ENCODE results near the gene TNFRSF1A.

The TNFRSF1A gene

DNA sequence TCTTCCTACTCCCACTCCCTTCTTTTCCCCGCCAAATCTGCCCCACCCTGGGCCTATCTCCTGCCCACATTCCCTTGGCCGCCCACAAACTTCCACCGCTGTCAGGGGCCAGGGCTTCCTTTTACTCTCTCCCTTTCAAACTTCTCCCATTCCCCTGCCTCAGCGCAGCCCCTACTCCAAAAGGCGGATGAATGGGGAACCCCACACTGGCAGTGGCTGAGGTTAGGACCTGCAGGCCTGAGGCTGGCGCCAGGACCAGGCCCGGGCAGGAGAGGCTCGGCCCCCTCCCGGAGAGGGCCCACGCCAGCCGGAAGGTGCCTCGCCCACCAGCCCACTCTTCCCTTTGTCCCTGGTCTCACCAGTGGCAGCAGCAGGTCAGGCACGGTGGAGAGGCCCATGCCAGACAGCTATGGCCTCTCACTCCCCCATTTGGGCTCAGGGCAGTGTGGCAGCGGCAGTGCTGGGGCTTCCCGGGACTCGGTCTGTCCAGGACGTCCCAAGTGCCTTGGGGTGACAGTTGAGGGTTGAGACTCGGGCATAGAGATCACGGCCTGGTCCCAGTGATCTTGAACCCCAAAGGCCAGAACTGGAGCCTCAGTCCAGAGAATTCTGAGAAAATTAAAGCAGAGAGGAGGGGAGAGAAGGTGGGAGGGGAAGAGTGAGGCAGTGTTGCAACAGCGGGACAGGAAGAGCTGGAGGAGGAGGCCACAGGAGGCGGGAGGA, at the start of gene TNFRSF1A:
TNFRSF1A (minus strand) TSS at position 660 of the 723 bp plus-strand sequence; CDS start at position 398, 262 bp downstream.
- Histone ChIP-seq H3K4me1 (ENCODE audit: control insufficient read depth, insufficient read depth, low read length) (peaks cover 38% of the 10 kb centered on the region), H3K9ac (ENCODE audit: low read length) (peak within 1 kb of the TSS; percentile 99), H3K27ac (ENCODE audit: low read depth, low read length) (peak within 1 kb of the TSS; percentile 98), H3K36me3 (ENCODE audit: control insufficient read depth, insufficient read depth, low read length) (peaks cover 7% of the 10 kb centered on the region), H3K4me3 (ENCODE audit: low read length) (peak within 1 kb of the TSS; percentile 94), H3K27me3 (ENCODE audit: control insufficient read depth, insufficient read depth, low read length) (no peaks in the 10 kb centered on the region)

DNA sequence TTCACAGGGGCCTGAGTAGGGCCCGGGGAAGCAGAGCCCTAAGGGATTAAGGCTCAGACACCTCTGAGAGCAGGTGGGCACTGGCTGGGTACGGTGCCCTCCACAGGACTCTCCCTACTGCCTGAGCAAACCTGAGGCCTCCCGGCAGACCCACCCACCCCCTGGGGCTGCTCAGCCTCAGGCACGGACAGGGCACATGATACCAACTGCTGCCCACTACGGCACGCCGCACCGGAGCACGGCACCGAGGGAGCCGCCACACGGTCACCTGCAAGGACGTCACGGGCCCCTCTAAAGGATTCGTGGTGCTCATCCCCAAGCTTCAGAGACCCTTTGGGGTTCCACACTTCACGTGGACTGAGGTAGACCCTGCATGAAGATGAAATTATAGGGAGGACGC, 49.1 kb upstream of the TNFRSF1A start:
- H3K4me1 ChIP-seq (ENCODE audit: control insufficient read depth, insufficient read depth, low read length), result peaks cover 25% of the 10 kb centered on the region
- H3K4me3 ChIP-seq (ENCODE audit: low read length), result no peak overlapping the region
- peak overlapping the region; percentile 88 for H3K27ac ChIP-seq (ENCODE audit: low read depth, low read length)
- H3K36me3 ChIP-seq (ENCODE audit: control insufficient read depth, insufficient read depth, low read length), result peaks cover 6% of the 10 kb centered on the region
- no peaks in the 10 kb centered on the region for H3K27me3 ChIP-seq (ENCODE audit: control insufficient read depth, insufficient read depth, low read length)
- H3K9ac ChIP-seq (ENCODE audit: low read length), result no peak overlapping the region

DNA sequence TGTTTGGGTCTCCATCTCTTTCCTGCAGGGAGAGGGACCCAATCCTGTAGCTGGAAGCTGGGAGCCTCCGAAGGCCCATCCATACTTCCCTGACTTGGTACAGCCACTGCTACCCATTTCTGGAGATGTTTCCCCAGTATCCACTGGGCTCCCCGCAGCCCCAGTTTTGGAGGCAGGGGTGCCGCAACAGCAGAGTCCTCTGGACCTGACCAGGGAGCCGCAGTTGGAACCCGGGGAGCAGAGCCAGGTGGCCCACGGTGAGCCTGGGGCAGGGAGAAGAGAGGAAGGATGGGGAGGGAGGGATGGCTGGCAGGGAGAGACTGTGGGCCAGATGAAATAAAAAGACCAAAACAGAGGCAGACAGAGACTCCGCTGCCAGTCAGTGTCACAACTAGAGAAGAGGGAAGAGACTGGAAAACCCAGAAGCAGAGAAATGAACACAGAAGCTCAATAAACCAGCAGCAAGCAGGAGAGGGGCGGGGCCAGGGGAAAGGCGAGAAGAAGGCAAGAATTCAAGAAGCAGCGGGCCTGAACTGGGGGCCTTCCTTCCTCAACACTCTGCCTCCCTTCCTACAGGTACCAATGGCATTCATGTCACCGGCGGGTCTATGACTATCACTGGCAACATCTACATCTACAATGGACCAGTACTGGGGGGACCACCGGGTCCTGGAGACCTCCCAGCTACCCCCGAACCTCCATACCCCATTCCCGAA, 48.4 kb upstream of the TNFRSF1A start:
- Histone ChIP-seq H3K4me3 (ENCODE audit: low read length) (no peak overlapping the region), H3K36me3 (ENCODE audit: control insufficient read depth, insufficient read depth, low read length) (peaks cover 6% of the 10 kb centered on the region), H3K4me1 (ENCODE audit: control insufficient read depth, insufficient read depth, low read length) (peaks cover 28% of the 10 kb centered on the region), H3K9ac (ENCODE audit: low read length) (no peak overlapping the region), H3K27ac (ENCODE audit: low read depth, low read length) (peak overlapping the region; percentile 88), H3K27me3 (ENCODE audit: control insufficient read depth, insufficient read depth, low read length) (no peaks in the 10 kb centered on the region)

DNA sequence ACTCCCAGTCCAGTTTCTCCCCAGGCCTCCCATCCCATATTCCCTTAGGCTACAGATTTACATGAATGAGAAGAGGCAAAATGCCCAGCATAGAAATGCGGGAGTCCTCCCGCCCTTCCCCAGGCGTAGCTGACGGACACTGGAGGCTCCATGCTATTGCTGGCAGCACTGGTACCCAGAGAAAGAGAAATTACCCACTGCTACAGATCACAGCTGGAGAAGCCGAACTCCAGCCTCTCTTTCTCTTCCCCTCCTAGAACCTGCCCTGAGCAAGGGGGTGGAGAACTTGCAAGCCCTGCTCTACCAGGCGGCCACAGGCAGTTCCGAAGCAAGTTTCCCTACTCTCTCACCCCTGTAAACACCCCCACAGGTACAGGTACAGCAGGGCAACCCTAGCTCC, 45.7 kb upstream of the TNFRSF1A start:
- no peak overlapping the region for H3K4me3 ChIP-seq (ENCODE audit: low read length)
- no peak overlapping the region for H3K9ac ChIP-seq (ENCODE audit: low read length)
- H3K4me1 ChIP-seq (ENCODE audit: control insufficient read depth, insufficient read depth, low read length), result peaks cover 45% of the 10 kb centered on the region
- peak overlapping the region; percentile 50 for H3K27ac ChIP-seq (ENCODE audit: low read depth, low read length)
- H3K36me3 ChIP-seq (ENCODE audit: control insufficient read depth, insufficient read depth, low read length), result peaks cover 6% of the 10 kb centered on the region
- no peaks in the 10 kb centered on the region for H3K27me3 ChIP-seq (ENCODE audit: control insufficient read depth, insufficient read depth, low read length)

DNA sequence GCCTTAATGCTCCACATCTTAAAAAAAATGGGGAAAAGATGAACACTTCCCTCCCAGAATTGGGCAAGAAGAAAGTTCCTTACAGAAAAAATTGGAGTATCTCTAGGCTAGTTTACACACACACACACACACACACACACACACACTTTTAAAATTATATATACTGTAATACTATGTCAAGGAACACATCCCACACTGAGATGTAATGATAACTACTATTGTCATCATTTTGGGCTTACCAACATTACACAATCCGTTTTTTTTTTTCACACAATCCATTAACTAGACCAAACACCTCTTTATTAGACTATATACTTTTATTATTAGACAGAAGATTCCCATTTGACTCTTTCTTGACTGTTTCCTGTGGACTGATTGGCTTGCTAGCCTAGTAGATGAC, 44.6 kb upstream of the TNFRSF1A start:
- Histone ChIP-seq H3K36me3 (ENCODE audit: control insufficient read depth, insufficient read depth, low read length) (peaks cover 6% of the 10 kb centered on the region), H3K9ac (ENCODE audit: low read length) (no peak overlapping the region), H3K27ac (ENCODE audit: low read depth, low read length) (peak overlapping the region; percentile 11), H3K4me1 (ENCODE audit: control insufficient read depth, insufficient read depth, low read length) (peaks cover 35% of the 10 kb centered on the region), H3K4me3 (ENCODE audit: low read length) (no peak overlapping the region), H3K27me3 (ENCODE audit: control insufficient read depth, insufficient read depth, low read length) (no peaks in the 10 kb centered on the region)

DNA sequence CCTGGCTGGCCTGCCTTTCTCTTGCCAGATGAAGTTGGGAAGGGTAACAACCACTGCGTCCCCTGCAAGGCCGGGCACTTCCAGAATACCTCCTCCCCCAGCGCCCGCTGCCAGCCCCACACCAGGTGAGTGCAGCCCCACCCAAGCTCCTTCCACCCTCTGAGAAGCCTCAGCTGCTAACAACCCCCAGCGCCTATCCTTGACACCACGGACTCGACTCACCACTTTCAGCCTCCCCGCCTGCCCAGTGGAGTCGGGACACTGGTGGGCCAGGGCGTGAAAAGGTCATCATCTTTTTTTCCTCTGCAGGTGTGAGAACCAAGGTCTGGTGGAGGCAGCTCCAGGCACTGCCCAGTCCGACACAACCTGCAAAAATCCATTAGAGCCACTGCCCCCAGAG, 44.2 kb upstream of the TNFRSF1A start:
- Histone ChIP-seq H3K36me3 (ENCODE audit: control insufficient read depth, insufficient read depth, low read length) (peaks cover 6% of the 10 kb centered on the region), H3K4me1 (ENCODE audit: control insufficient read depth, insufficient read depth, low read length) (peaks cover 35% of the 10 kb centered on the region), H3K27ac (ENCODE audit: low read depth, low read length) (peak overlapping the region; percentile 46), H3K9ac (ENCODE audit: low read length) (no peak overlapping the region), H3K4me3 (ENCODE audit: low read length) (no peak overlapping the region), H3K27me3 (ENCODE audit: control insufficient read depth, insufficient read depth, low read length) (no peaks in the 10 kb centered on the region)

DNA sequence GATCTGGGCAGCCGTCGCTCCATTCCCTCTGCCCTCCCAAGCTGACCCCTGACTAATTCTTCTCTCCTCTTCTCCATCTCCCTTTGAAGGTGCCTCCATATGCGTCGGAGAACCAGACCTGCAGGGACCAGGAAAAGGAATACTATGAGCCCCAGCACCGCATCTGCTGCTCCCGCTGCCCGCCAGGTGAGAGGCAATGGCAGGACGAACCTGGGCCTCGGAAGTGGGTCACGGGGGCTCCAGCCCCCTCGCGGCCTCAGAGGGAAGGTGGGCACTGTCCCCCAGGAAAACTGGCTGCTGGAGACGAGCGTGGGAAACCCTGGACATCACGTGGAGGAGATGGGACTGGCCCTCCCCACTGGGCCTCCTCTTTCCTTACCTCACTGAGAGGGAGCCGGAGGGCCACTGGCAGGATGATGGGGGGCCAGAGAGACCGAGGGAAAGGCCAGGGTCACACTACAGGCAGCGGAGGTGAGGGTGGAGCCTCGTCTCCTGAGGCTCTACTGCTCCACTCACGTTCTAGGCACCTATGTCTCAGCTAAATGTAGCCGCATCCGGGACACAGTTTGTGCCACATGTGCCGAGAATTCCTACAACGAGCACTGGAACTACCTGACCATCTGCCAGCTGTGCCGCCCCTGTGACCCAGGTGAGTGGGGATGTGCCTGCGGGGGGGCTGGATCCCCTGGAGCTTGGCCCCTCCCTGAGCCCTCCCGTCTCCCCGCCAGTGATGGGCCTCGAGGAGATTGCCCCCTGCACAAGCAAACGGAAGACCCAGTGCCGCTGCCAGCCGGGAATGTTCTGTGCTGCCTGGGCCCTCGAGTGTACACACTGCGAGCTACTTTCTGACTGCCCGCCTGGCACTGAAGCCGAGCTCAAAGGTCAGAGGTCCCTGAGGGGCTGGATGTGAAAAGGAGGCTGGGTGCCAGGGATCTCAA, 42.9 kb upstream of the TNFRSF1A start:
- H3K4me3 ChIP-seq (ENCODE audit: low read length), result peak overlapping the region; percentile 91
- peaks cover 6% of the 10 kb centered on the region for H3K36me3 ChIP-seq (ENCODE audit: control insufficient read depth, insufficient read depth, low read length)
- H3K27me3 ChIP-seq (ENCODE audit: control insufficient read depth, insufficient read depth, low read length), result no peaks in the 10 kb centered on the region
- H3K9ac ChIP-seq (ENCODE audit: low read length), result peak overlapping the region; percentile 84
- H3K4me1 ChIP-seq (ENCODE audit: control insufficient read depth, insufficient read depth, low read length), result peaks cover 33% of the 10 kb centered on the region
- peak overlapping the region; percentile 98 for H3K27ac ChIP-seq (ENCODE audit: low read depth, low read length)

DNA sequence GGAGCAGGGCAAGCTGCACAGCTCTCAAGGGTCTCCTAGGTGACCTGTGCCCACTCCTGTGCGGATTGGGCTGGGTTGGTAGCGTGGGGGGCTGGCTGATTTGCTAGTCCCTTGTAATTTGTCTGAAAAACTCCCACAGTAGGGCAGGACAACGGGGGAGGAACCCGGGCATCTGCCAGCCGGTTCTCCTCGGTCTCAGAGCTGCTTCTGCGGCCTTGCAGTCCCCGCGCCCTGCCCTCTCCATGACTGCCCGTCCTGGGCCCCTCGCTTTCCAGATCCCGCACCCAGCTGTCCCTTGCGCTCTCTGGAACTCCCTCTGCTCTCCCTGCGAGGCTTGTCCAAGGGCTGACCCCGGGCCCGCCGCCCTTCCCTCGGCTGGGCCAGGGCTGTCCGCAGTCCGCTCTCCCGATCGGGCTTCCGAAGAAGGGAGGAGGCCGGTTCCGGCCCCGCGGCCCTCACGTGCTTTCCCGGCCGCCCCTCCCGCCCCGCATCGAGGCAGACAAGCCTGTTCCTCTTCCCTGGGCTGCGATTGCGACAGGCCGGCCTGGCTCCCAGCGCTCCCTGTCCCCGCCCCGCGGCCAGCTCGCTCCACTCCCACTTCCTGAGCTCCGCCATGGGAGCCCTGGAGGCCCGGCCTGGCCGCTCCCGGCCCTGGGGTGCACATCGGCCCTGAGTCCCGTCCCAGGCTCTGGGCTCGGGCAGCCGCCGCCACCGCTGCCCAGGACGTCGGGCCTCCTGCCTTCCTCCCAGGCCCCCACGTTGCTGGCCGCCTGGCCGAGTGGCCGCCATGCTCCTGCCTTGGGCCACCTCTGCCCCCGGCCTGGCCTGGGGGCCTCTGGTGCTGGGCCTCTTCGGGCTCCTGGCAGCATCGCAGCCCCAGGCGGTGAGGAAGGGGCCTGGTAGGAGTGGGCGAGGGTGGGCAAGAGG, 42.0 kb upstream of the TNFRSF1A start, which contains the start of gene LTBR:
LTBR (plus strand) TSS at position 591 of the 927 bp plus-strand sequence; CDS start at position 788, 197 bp downstream.
- Histone ChIP-seq H3K9ac (ENCODE audit: low read length) (peak within 1 kb of the TSS; percentile 84), H3K36me3 (ENCODE audit: control insufficient read depth, insufficient read depth, low read length) (peaks cover 6% of the 10 kb centered on the region), H3K4me3 (ENCODE audit: low read length) (peak within 1 kb of the TSS; percentile 91), H3K4me1 (ENCODE audit: control insufficient read depth, insufficient read depth, low read length) (peaks cover 38% of the 10 kb centered on the region), H3K27me3 (ENCODE audit: control insufficient read depth, insufficient read depth, low read length) (no peaks in the 10 kb centered on the region), H3K27ac (ENCODE audit: low read depth, low read length) (peak within 1 kb of the TSS; percentile 98)

DNA sequence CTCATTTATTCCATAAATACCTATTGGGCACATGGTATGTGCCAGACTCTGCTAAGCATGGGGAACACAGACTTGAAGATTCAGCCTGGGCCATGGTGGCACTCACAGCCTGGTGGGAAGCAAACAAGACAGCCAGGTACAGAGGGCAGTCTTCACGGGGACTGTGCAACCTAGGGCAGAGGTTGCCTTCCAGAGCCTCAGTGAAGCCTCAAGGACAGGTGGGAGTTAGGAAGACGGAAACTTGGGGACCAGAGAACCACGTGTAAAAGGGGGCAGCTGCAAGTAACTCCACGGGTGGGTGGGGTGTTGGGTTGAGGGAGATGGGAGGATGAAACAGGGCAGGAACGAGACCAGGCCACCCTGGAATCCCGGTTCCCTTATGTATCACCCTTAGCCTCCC, 41.1 kb upstream of the TNFRSF1A start:
- H3K9ac ChIP-seq (ENCODE audit: low read length), result peak overlapping the region; percentile 72

DNA sequence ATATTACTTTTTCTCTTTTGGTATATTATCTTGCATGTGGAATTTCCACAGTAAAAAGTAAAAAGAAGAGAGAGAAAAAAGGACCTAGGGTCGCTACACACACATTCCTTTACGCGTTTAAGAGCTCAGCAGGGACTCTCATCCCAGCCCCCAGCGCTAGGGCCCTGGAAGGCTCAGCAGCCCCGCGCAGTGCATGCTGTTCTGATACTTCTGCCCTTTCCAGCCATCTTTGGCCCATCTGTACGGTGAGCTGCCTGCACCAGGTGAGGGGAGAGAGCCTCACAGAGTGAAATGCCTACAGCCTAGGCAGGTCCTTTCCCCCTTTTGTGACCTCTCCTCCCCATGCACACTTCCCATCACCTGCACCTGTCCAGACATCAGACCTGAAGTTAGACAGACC, 40.5 kb upstream of the TNFRSF1A start:
- Histone ChIP-seq H3K27ac (ENCODE audit: low read depth, low read length) (peak overlapping the region; percentile 98), H3K4me3 (ENCODE audit: low read length) (no peak overlapping the region), H3K27me3 (ENCODE audit: control insufficient read depth, insufficient read depth, low read length) (no peaks in the 10 kb centered on the region), H3K4me1 (ENCODE audit: control insufficient read depth, insufficient read depth, low read length) (peaks cover 44% of the 10 kb centered on the region), H3K9ac (ENCODE audit: low read length) (no peak overlapping the region), H3K36me3 (ENCODE audit: control insufficient read depth, insufficient read depth, low read length) (no peaks in the 10 kb centered on the region)

More for the DNA sequence above, 41.1 kb upstream of the TNFRSF1A start:
- H3K4me3 ChIP-seq (ENCODE audit: low read length), result peak overlapping the region; percentile 75
- H3K27me3 ChIP-seq (ENCODE audit: control insufficient read depth, insufficient read depth, low read length), result no peaks in the 10 kb centered on the region
- peaks cover 41% of the 10 kb centered on the region for H3K4me1 ChIP-seq (ENCODE audit: control insufficient read depth, insufficient read depth, low read length)
- peak overlapping the region; percentile 98 for H3K27ac ChIP-seq (ENCODE audit: low read depth, low read length)
- peaks cover 6% of the 10 kb centered on the region for H3K36me3 ChIP-seq (ENCODE audit: control insufficient read depth, insufficient read depth, low read length)
